ENCODE results near the gene MCOLN1.

MCOLN1 gene

GRCh38 chr19:7512400-7512851 lies 10.0 kb upstream of the MCOLN1 start:
- TF ChIP-seq ZBTB7A (IDR thresholded peaks at IDR 0.05; ENCODE audit: low read depth): no peak
- TF ChIP-seq TEAD4 (IDR thresholded peaks at IDR 0.05): no peak
- peak; percentile 91 for TF ChIP-seq FOXM1 (IDR thresholded peaks at IDR 0.05; ENCODE audit: borderline replicate concordance, low read depth)
- no peak for TF ChIP-seq EGR1 (IDR thresholded peaks at IDR 0.05)
- TF ChIP-seq YY1 (IDR thresholded peaks at IDR 0.05; ENCODE audit: low read depth): no peak
- no peak for TF ChIP-seq RAD21 (IDR thresholded peaks at IDR 0.05; ENCODE audit: low read depth)
- TF ChIP-seq TCF12 (IDR thresholded peaks at IDR 0.05; ENCODE audit: low read depth): no peak
- no peak for TF ChIP-seq NFIC (IDR thresholded peaks at IDR 0.05)

- no peak for TF ChIP-seq TEAD4 (IDR thresholded peaks at IDR 0.05)
- TF ChIP-seq ZBTB7A (IDR thresholded peaks at IDR 0.05; ENCODE audit: low read depth): no peak
- no peak for TF ChIP-seq CREB1 (IDR thresholded peaks at IDR 0.05; ENCODE audit: low read depth)
- no peak for TF ChIP-seq RAD21 (IDR thresholded peaks at IDR 0.05; ENCODE audit: low read depth)
- TF ChIP-seq EP300 (IDR thresholded peaks at IDR 0.05; ENCODE audit: borderline replicate concordance): no peak
- TF ChIP-seq CEBPB (IDR thresholded peaks at IDR 0.05): no peak
- no peak for TF ChIP-seq TCF12 (IDR thresholded peaks at IDR 0.05; ENCODE audit: low read depth)
- TF ChIP-seq YY1 (IDR thresholded peaks at IDR 0.05; ENCODE audit: low read depth): no peak
- TF ChIP-seq USF1 (IDR thresholded peaks at IDR 0.05): no peak
- TF ChIP-seq MAX (IDR thresholded peaks at IDR 0.05): no peak
- no peak for TF ChIP-seq REST (IDR thresholded peaks at IDR 0.05; ENCODE audit: low read depth)
- TF ChIP-seq TAF1 (IDR thresholded peaks at IDR 0.05; ENCODE audit: low read depth): no peak
Observed at GRCh38 chr19:7513809-7514642, 8.4 kb upstream of the MCOLN1 start.

GRCh38 chr19:7515110-7515644 lies 7.2 kb upstream of the MCOLN1 start:
- TF ChIP-seq MAX (IDR thresholded peaks at IDR 0.05) (no peak), YY1 (IDR thresholded peaks at IDR 0.05; ENCODE audit: low read depth) (no peak), TAF1 (IDR thresholded peaks at IDR 0.05; ENCODE audit: low read depth) (no peak), NFIC (IDR thresholded peaks at IDR 0.05) (no peak), EGR1 (IDR thresholded peaks at IDR 0.05) (no peak), USF1 (IDR thresholded peaks at IDR 0.05) (no peak), TEAD4 (IDR thresholded peaks at IDR 0.05) (no peak), CREB1 (IDR thresholded peaks at IDR 0.05; ENCODE audit: low read depth) (no peak), FOXM1 (IDR thresholded peaks at IDR 0.05; ENCODE audit: borderline replicate concordance, low read depth) (no peak), REST (IDR thresholded peaks at IDR 0.05; ENCODE audit: low read depth) (no peak), ZBTB7A (IDR thresholded peaks at IDR 0.05; ENCODE audit: low read depth) (no peak), EP300 (IDR thresholded peaks at IDR 0.05; ENCODE audit: borderline replicate concordance) (no peak)

- no peak for TF ChIP-seq ZBTB7A (IDR thresholded peaks at IDR 0.05; ENCODE audit: low read depth)
- TF ChIP-seq RAD21 (IDR thresholded peaks at IDR 0.05; ENCODE audit: low read depth): no peak
- peak; percentile 87 for TF ChIP-seq YY1 (IDR thresholded peaks at IDR 0.05; ENCODE audit: low read depth)
- TF ChIP-seq TEAD4 (IDR thresholded peaks at IDR 0.05): no peak
- TF ChIP-seq CREB1 (IDR thresholded peaks at IDR 0.05; ENCODE audit: low read depth): no peak
- no peak for TF ChIP-seq REST (IDR thresholded peaks at IDR 0.05; ENCODE audit: low read depth)
Observed at GRCh38 chr19:7515645-7516151, 6.7 kb upstream of the MCOLN1 start, which contains the start of gene ZNF358. Gene ZNF358 (plus strand): TSS chr19:7516103. CDS start chr19:7519243, 3,140 bp downstream.
